ENCODE data around the gene PLA2G4E. TPM values are rescaled to one million over a fixed set of nuclear protein-coding genes. Genes with fewer than 3 reads are reported as not detected.

The PLA2G4E gene
- total RNA-seq, 3 donors from 2014 or later (not counting 1 experiment from before 2014, with no cell fraction given): not detected

- 92% methylated on average over 6 of the region's 6 CpGs for WGBS (ENCODE audit: insufficient coverage)
- no peak for ATAC-seq
- intact Hi-C loops (cut with micrococcal nuclease): no loop called here
- no peaks in the 10 kb centered on the region for H3K36me3 Mint-ChIP-seq
- Histone ChIP-seq H3K27me3 (ENCODE audit: control insufficient read depth, insufficient read depth, low read length) (no peaks in the 10 kb centered on the region), H3K36me3 (ENCODE audit: control insufficient read depth, insufficient read depth, low read length) (no peaks in the 10 kb centered on the region), H3K4me1 (ENCODE audit: control insufficient read depth, insufficient read depth, low read length) (peaks cover 6% of the 10 kb centered on the region), H3K9me3 (ENCODE audit: control insufficient read depth, insufficient read depth, low read length) (no peaks in the 10 kb centered on the region), H3K27ac (ENCODE audit: low read length) (no peak overlapping the region), H3K4me3 (ENCODE audit: low read length) (no peak overlapping the region)
- no peak overlapping the region for H3K4me3 Mint-ChIP-seq
- no peaks in the 10 kb centered on the region for H3K4me1 Mint-ChIP-seq
- TF ChIP-seq, protein P1, sequence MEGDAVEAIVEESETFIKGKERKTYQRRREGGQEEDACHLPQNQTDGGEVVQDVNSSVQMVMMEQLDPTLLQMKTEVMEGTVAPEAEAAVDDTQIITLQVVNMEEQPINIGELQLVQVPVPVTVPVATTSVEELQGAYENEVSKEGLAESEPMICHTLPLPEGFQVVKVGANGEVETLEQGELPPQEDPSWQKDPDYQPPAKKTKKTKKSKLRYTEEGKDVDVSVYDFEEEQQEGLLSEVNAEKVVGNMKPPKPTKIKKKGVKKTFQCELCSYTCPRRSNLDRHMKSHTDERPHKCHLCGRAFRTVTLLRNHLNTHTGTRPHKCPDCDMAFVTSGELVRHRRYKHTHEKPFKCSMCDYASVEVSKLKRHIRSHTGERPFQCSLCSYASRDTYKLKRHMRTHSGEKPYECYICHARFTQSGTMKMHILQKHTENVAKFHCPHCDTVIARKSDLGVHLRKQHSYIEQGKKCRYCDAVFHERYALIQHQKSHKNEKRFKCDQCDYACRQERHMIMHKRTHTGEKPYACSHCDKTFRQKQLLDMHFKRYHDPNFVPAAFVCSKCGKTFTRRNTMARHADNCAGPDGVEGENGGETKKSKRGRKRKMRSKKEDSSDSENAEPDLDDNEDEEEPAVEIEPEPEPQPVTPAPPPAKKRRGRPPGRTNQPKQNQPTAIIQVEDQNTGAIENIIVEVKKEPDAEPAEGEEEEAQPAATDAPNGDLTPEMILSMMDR (IDR thresholded peaks at IDR 0.05): no peak
- no peaks in the 10 kb centered on the region for H3K9me3 Mint-ChIP-seq
- H3K27me3 Mint-ChIP-seq (ENCODE audit: low read depth in 2 of 2): peaks cover 2 to 8% of the 10 kb centered on the region in 2 donors
- no peak overlapping the region for H3K27ac Mint-ChIP-seq
- DNase-seq: no peak
Observed at GRCh38 chr15:42038401-42038800, 17.6 kb upstream of the PLA2G4E start.

DNA sequence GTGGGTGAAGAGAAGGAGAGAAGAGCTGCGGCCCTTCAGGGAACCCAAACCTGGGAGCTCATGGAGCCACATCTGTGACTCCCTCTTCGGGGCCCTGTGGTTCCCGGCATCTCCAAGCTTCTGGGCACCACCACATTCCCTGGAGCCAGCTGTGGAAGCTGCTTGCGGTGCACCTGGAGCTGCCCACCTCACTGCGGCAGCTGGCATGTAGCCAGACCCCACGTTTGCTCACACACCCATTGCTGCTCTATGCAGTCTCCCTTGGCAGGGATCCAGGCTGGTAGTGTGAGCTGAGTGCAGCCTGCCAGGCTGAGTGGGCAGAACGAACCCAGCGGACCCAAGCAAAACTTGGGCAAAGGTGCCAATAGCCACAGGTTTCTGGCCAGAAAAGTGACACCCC lies 16.8 kb upstream of the PLA2G4E start:
- TF ChIP-seq, protein P1 (IDR thresholded peaks at IDR 0.05): no peak
- Histone ChIP-seq H3K27ac (ENCODE audit: low read length) (no peak overlapping the region), H3K36me3 (ENCODE audit: control insufficient read depth, insufficient read depth, low read length) (no peaks in the 10 kb centered on the region), H3K9me3 (ENCODE audit: control insufficient read depth, insufficient read depth, low read length) (no peaks in the 10 kb centered on the region), H3K27me3 (ENCODE audit: control insufficient read depth, insufficient read depth, low read length) (no peaks in the 10 kb centered on the region), H3K4me1 (ENCODE audit: control insufficient read depth, insufficient read depth, low read length) (peaks cover 6% of the 10 kb centered on the region), H3K4me3 (ENCODE audit: low read length) (no peak overlapping the region)
- ATAC-seq (no peak), DNase-seq (no peak)
- WGBS (ENCODE audit: insufficient coverage): 71% methylated on average over 8 of the region's 8 CpGs
- H3K36me3 Mint-ChIP-seq: no peaks in the 10 kb centered on the region
- intact Hi-C loops (cut with micrococcal nuclease): no loop called here
- H3K27ac Mint-ChIP-seq: no peak overlapping the region
- H3K27me3 Mint-ChIP-seq (ENCODE audit: low read depth in 2 of 2): peaks cover 3 to 8% of the 10 kb centered on the region in 2 donors
- no peak overlapping the region for H3K4me3 Mint-ChIP-seq
- H3K9me3 Mint-ChIP-seq: no peaks in the 10 kb centered on the region
- H3K4me1 Mint-ChIP-seq: no peaks in the 10 kb centered on the region

GRCh38 chr15:42036966-42037365 lies 16.1 kb upstream of the PLA2G4E start:
- Histone ChIP-seq H3K27ac (ENCODE audit: low read length) (no peak overlapping the region), H3K27me3 (ENCODE audit: control insufficient read depth, insufficient read depth, low read length) (no peaks in the 10 kb centered on the region), H3K4me1 (ENCODE audit: control insufficient read depth, insufficient read depth, low read length) (peaks cover 6% of the 10 kb centered on the region), H3K9me3 (ENCODE audit: control insufficient read depth, insufficient read depth, low read length) (no peaks in the 10 kb centered on the region), H3K36me3 (ENCODE audit: control insufficient read depth, insufficient read depth, low read length) (no peaks in the 10 kb centered on the region), H3K4me3 (ENCODE audit: low read length) (no peak overlapping the region)
- TF ChIP-seq, protein P1 (IDR thresholded peaks at IDR 0.05): no peak
- H3K27ac Mint-ChIP-seq: no peak overlapping the region
- intact Hi-C loops (cut with micrococcal nuclease): no loop called here
- peaks cover 5 to 8% of the 10 kb centered on the region in 2 donors for H3K27me3 Mint-ChIP-seq (ENCODE audit: low read depth in 2 of 2)
- ATAC-seq: no peak
- no peak for DNase-seq
- no peaks in the 10 kb centered on the region for H3K9me3 Mint-ChIP-seq
- WGBS (ENCODE audit: insufficient coverage): 86% methylated on average over 9 of the region's 9 CpGs
- H3K4me1 Mint-ChIP-seq: no peaks in the 10 kb centered on the region
- H3K4me3 Mint-ChIP-seq: no peak overlapping the region
- no peaks in the 10 kb centered on the region for H3K36me3 Mint-ChIP-seq

Measured in natural killer cell (primary cell).